HUES6 (cell line): ENCODE measurements around the gene SDC4.

Experiments used
- H3K27ac ChIP-seq: 2 replicates; pipeline ENCODE4 v1.7.0; 2013; ENCODE audit warnings: low read depth, mild to moderate bottlenecking, low read length, inconsistent platforms
- H3K27me3 ChIP-seq: 2 replicates; pipeline ENCODE4 v1.6.1; 2013; ENCODE audit warnings: low read length; ENCODE audit not compliant: control insufficient read depth, insufficient read depth
- H3K36me3 ChIP-seq: 2 replicates; pipeline ENCODE4 v1.6.1; 2013; ENCODE audit warnings: low read length; ENCODE audit not compliant: control insufficient read depth, insufficient read depth
- H3K4me1 ChIP-seq: 2 replicates; pipeline ENCODE4 v1.6.1; 2013; ENCODE audit warnings: low read length; ENCODE audit not compliant: control insufficient read depth, insufficient read depth
- H3K4me3 ChIP-seq: 2 replicates; pipeline ENCODE4 v1.5.1; 2013; ENCODE audit warnings: low read depth, low read length
- H3K9ac ChIP-seq: one replicate; pipeline ENCODE4 v1.6.1; 2013; ENCODE audit warnings: mild to moderate bottlenecking, low read length
- H3K9me3 ChIP-seq: 2 replicates; pipeline ENCODE4 v1.6.1; 2013; ENCODE audit warnings: low read depth, low read length; ENCODE audit not compliant: control insufficient read depth, insufficient read depth

Gene SDC4

GRCh38 chr20:45350217-45350616, 2.0 kb upstream of the SDC4 start:
- H3K4me1 ChIP-seq: peaks cover 30% of the 10 kb centered on the region
- H3K36me3 ChIP-seq: no peaks in the 10 kb centered on the region
- H3K27me3 ChIP-seq: no peaks in the 10 kb centered on the region
- no peak overlapping the region for H3K4me3 ChIP-seq
- H3K9me3 ChIP-seq: no peaks in the 10 kb centered on the region
- H3K9ac ChIP-seq: no peak overlapping the region
- H3K27ac ChIP-seq: no peak overlapping the region

DNA sequence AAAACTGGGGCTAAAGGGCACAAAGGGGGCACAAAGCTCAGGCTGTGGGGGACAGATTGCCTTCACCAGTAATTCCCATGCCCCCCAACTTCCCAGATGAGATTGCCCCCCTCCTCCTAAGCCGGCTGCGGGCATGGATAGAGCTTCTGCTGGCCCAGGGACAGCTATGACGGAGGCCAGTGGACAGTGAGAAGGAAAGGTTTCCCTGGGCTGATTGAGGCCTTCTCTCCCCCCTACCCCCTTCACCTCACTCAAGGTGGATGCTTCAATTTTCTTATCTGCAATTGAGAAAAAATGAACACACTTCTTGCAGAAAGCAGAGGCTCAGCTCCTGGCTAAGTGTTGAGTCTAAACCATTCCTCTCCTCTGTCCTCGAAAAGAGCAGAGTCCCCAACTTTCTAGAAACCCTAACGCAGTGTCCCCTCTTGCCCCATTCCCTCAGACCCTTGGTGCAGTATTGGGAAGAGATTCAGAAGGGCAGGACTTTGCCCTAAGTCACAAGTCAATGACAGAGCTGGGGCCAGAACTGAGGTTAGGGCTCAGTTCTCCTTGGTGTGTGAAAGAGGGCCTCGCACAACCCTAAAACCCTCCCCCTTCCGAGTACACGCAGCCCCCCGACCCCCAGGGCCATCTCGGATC, 808 bp downstream of the SDC4 start:
- Histone ChIP-seq H3K4me3 (peak overlapping the region; percentile 92), H3K27me3 (no peaks in the 10 kb centered on the region), H3K9me3 (no peaks in the 10 kb centered on the region), H3K27ac (peak overlapping the region; percentile 90; the same call in 1 of the 2 replicates), H3K36me3 (no peaks in the 10 kb centered on the region), H3K9ac (peak overlapping the region; percentile 87), H3K4me1 (peaks cover 53% of the 10 kb centered on the region)

- Histone ChIP-seq H3K4me1 (peaks cover 58% of the 10 kb centered on the region), H3K36me3 (no peaks in the 10 kb centered on the region), H3K27me3 (no peaks in the 10 kb centered on the region), H3K4me3 (peak overlapping the region; percentile 92), H3K27ac (peak overlapping the region; percentile 16; the same call in 1 of the 2 replicates), H3K9ac (peak overlapping the region; percentile 87), H3K9me3 (no peaks in the 10 kb centered on the region)
Observed at GRCh38 chr20:45346851-45347250, 1.4 kb downstream of the SDC4 start.

GRCh38 chr20:45346291-45346718, 1.9 kb downstream of the SDC4 start:
- Histone ChIP-seq H3K27me3 (no peaks in the 10 kb centered on the region), H3K9ac (peak overlapping the region; percentile 87), H3K4me3 (peak overlapping the region; percentile 92), H3K27ac (no peak overlapping the region), H3K4me1 (peaks cover 63% of the 10 kb centered on the region), H3K9me3 (no peaks in the 10 kb centered on the region), H3K36me3 (no peaks in the 10 kb centered on the region)

DNA sequence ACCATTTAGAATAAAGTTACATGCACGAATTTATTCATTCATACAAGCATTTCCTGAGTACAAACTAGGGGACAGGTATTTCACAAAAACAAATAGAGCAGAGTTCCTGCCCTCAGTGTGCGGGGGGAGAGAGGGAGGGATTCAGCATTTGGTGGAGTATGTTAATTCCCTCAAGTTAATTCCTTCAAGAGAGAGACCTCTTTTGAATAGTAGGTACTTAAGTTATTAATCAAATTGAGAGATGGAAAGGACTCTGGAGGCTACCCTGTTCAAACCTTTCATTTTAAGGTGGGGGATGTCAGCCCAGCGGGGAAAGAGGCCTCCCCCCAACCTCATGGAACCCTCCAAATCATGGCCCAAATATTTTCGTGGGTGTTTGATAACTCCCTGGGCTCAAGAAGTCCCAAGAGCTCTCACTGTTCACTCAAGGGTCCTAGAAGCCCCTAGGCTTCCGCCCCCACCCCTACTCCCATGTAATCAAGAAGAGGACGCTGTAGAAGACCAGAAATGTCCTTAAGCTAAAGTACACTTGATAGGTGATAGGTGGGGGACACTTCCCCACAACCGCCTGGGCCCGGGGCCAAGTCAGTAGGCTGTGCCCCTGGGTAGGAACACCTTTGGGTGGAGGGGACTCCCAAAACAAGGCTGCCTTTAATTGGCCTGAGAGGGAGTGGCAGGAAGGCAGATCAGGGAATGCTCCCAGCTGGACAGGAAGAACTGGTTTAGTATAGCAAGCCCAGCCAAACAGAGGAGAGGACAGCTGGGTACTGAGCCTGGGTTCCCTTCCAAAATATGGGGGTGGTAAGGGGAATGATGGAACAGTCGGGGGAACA, 2.9 kb downstream of the SDC4 start:
- Histone ChIP-seq H3K4me1 (peaks cover 73% of the 10 kb centered on the region), H3K9ac (peak overlapping the region; percentile 48), H3K4me3 (peak overlapping the region; percentile 92)

GRCh38 chr20:45344168-45344860, 3.9 kb downstream of the SDC4 start:
- Histone ChIP-seq H3K9me3 (no peaks in the 10 kb centered on the region), H3K27ac (peak overlapping the region; percentile 22; the same call in 1 of the 2 replicates), H3K9ac (peak overlapping the region; percentile 62), H3K4me3 (peak overlapping the region; percentile 50), H3K4me1 (peaks cover 80% of the 10 kb centered on the region), H3K27me3 (no peaks in the 10 kb centered on the region), H3K36me3 (0 out of 2 replicates have a peak, but pooled peaks cover 6% of the 10 kb centered on the region)

More for the DNA sequence above, 2.9 kb downstream of the SDC4 start:
- 0 out of 2 replicates have a peak, but pooled peaks cover under 1% of the 10 kb centered on the region for H3K36me3 ChIP-seq
- no peaks in the 10 kb centered on the region for H3K9me3 ChIP-seq
- H3K27ac ChIP-seq: no peak overlapping the region
- H3K27me3 ChIP-seq: no peaks in the 10 kb centered on the region

- H3K36me3 ChIP-seq: 0 out of 2 replicates have a peak, but pooled peaks cover 6% of the 10 kb centered on the region
- peak overlapping the region; percentile 69; the same call in 1 of the 2 replicates for H3K27ac ChIP-seq
- H3K9ac ChIP-seq: peak overlapping the region; percentile 62
- H3K4me3 ChIP-seq: peak overlapping the region; percentile 50; the same call in 1 of the 2 replicates
- no peaks in the 10 kb centered on the region for H3K9me3 ChIP-seq
- peaks cover 87% of the 10 kb centered on the region for H3K4me1 ChIP-seq
- no peaks in the 10 kb centered on the region for H3K27me3 ChIP-seq
Observed at GRCh38 chr20:45343532-45344167, 4.6 kb downstream of the SDC4 start.

GRCh38 chr20:45342855-45343531, 5.2 kb downstream of the SDC4 start:
- H3K27me3 ChIP-seq: no peaks in the 10 kb centered on the region
- H3K4me3 ChIP-seq: peak overlapping the region; percentile 50
- peak overlapping the region; percentile 69; the same call in 1 of the 2 replicates for H3K27ac ChIP-seq
- H3K36me3 ChIP-seq: 0 out of 2 replicates have a peak, but pooled peaks cover 6% of the 10 kb centered on the region
- peaks cover 91% of the 10 kb centered on the region for H3K4me1 ChIP-seq
- peak overlapping the region; percentile 46 for H3K9ac ChIP-seq
- H3K9me3 ChIP-seq: no peaks in the 10 kb centered on the region

GRCh38 chr20:45341939-45342854, 6.0 kb downstream of the SDC4 start:
- Histone ChIP-seq H3K36me3 (0 out of 2 replicates have a peak, but pooled peaks cover 6% of the 10 kb centered on the region), H3K4me1 (peaks cover 95% of the 10 kb centered on the region), H3K9ac (peak overlapping the region; percentile 63), H3K9me3 (no peaks in the 10 kb centered on the region), H3K4me3 (peak overlapping the region; percentile 50), H3K27me3 (no peaks in the 10 kb centered on the region), H3K27ac (peak overlapping the region; percentile 69)
